OCI-LY1 (cell line): ENCODE measurements around the gene KLF7.

Source experiments
- H2AFZ ChIP-seq: fragments of 200-600 bp; sonication (generic), shearing (Covaris generic); 2 replicates; pipeline ENCODE4 v1.6.0; 2014; ENCODE audit warnings: antibody characterized with exemption, mild to moderate bottlenecking, low read length
- H3F3A ChIP-seq: fragments of 200-600 bp; sonication (generic), shearing (Covaris generic); 2 replicates; pipeline ENCODE4 v1.6.0; 2014; ENCODE audit warnings: mild to moderate bottlenecking, antibody characterized with exemption, low read length, moderate library complexity; ENCODE audit not compliant: insufficient read depth
- H3K27ac ChIP-seq: fragments of 200-600 bp; sonication (generic); 2 replicates; pipeline ENCODE4 v1.5.1; 2014; ENCODE audit warnings: low read length, mixed run types, mild to moderate bottlenecking, low read depth; ENCODE audit not compliant: poor library complexity, severe bottlenecking
- H3K27me3 ChIP-seq: fragments of 200-600 bp; sonication (generic); 2 replicates; pipeline ENCODE4 v1.6.0; 2014; ENCODE audit warnings: antibody characterized with exemption, mild to moderate bottlenecking, low read length, moderate library complexity; ENCODE audit not compliant: insufficient read depth
- H3K36me3 ChIP-seq: fragments of 200-600 bp; sonication (generic); 2 replicates; pipeline ENCODE4 v1.6.1; 2014; ENCODE audit warnings: mild to moderate bottlenecking, antibody characterized with exemption, low read length, moderate library complexity, mixed read lengths; ENCODE audit not compliant: insufficient read depth
- H3K4me1 ChIP-seq: fragments of 200-600 bp; sonication (generic); 2 replicates; pipeline ENCODE4 v1.5.1; 2014; ENCODE audit warnings: mild to moderate bottlenecking, low read length, moderate library complexity; ENCODE audit not compliant: insufficient read depth, severe bottlenecking
- H3K4me2 ChIP-seq: fragments of 200-600 bp; sonication (generic), shearing (Covaris generic); 2 replicates; pipeline ENCODE4 v1.6.1; 2014; ENCODE audit warnings: low read length
- H3K4me3 ChIP-seq: fragments of 200-600 bp; sonication (generic); 2 replicates; pipeline ENCODE4 v1.5.1; 2014; ENCODE audit warnings: low read length, low read depth, mild to moderate bottlenecking, mixed read lengths; ENCODE audit not compliant: poor library complexity, severe bottlenecking
- H3K79me2 ChIP-seq: fragments of 200-600 bp; shearing (Covaris generic); 2 replicates; pipeline ENCODE4 v1.6.1; 2016; ENCODE audit warnings: mixed run types, low read length, mixed read lengths; ENCODE audit not compliant: insufficient read depth
- H3K9ac ChIP-seq: fragments of 200-600 bp; sonication (generic), shearing (Covaris generic); 2 replicates; pipeline ENCODE4 v1.6.1; 2014; ENCODE audit warnings: mild to moderate bottlenecking, low read length, mixed read lengths
- H3K9me2 ChIP-seq: fragments of 200-600 bp; sonication (generic), shearing (Covaris generic); 2 replicates; pipeline ENCODE4 v1.6.1; 2014; ENCODE audit warnings: low read depth, mild to moderate bottlenecking, low read length, mixed read lengths
- H3K9me3 ChIP-seq: fragments of 200-600 bp; shearing (Covaris generic); 2 replicates; pipeline ENCODE4 v1.6.1; 2014; ENCODE audit warnings: low read length, mixed read lengths
- H4K20me1 ChIP-seq: fragments of 200-600 bp; sonication (generic), shearing (Covaris generic); 2 replicates; pipeline ENCODE4 v1.6.0; 2016; ENCODE audit warnings: mild to moderate bottlenecking, low read length; ENCODE audit not compliant: insufficient read depth
- EZH2 ChIP-seq: fragments of 200-600 bp; sonication (generic), shearing (Covaris generic); IDR thresholded peaks from 2 replicates; pipeline ENCODE4 v1.8.0; 2017; ENCODE audit warnings: borderline replicate concordance, mixed run types, mild to moderate bottlenecking, antibody characterized with exemption, low read length, moderate library complexity, mixed read lengths
- TF ChIP-seq, protein P1 (sequence below): fragments of 200-600 bp; sonication (generic), shearing (Covaris generic); IDR thresholded peaks from 2 replicates; pipeline ENCODE4 v1.5.1; 2017; ENCODE audit warnings: mild to moderate bottlenecking, antibody characterized with exemption, low read length, moderate library complexity, mixed read lengths

KLF7 gene

DNA sequence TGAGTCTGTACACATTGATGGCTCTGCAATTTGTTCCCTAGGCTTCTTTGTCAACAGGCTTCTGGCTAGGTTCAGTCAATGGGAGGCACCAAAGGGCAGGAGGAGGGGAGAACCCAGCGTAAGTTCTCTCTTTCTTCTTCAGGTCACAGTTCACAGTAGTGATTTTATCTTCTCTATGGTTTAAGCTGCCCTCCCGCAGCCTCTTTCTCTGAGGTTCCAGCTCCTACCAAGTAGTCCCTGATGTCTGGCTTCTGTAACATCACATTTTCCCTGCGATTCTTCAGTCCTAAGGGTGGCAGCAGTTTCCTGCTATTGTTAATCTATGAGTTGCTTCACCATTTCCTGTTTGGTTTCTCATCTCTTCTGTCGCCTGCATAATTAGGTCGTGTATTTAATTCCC is 119.0 kb downstream of the KLF7 start:
- Histone ChIP-seq H3K4me2 (no peak overlapping the region), H2AFZ (no peak overlapping the region), H3K9ac (no peak overlapping the region), H3K27ac (no peak overlapping the region), H3K4me3 (no peak overlapping the region), H3K27me3 (no peaks in the 10 kb centered on the region), H3K36me3 (no peaks in the 10 kb centered on the region), H3K9me3 (no peaks in the 10 kb centered on the region), H3K9me2 (no peaks in the 10 kb centered on the region), H3K79me2 (no peaks in the 10 kb centered on the region), H4K20me1 (no peaks in the 10 kb centered on the region), H3K4me1 (no peaks in the 10 kb centered on the region), H3F3A (no peaks in the 10 kb centered on the region)
- no peak for TF ChIP-seq EZH2
- TF ChIP-seq, protein P1, sequence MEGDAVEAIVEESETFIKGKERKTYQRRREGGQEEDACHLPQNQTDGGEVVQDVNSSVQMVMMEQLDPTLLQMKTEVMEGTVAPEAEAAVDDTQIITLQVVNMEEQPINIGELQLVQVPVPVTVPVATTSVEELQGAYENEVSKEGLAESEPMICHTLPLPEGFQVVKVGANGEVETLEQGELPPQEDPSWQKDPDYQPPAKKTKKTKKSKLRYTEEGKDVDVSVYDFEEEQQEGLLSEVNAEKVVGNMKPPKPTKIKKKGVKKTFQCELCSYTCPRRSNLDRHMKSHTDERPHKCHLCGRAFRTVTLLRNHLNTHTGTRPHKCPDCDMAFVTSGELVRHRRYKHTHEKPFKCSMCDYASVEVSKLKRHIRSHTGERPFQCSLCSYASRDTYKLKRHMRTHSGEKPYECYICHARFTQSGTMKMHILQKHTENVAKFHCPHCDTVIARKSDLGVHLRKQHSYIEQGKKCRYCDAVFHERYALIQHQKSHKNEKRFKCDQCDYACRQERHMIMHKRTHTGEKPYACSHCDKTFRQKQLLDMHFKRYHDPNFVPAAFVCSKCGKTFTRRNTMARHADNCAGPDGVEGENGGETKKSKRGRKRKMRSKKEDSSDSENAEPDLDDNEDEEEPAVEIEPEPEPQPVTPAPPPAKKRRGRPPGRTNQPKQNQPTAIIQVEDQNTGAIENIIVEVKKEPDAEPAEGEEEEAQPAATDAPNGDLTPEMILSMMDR = no peak

DNA sequence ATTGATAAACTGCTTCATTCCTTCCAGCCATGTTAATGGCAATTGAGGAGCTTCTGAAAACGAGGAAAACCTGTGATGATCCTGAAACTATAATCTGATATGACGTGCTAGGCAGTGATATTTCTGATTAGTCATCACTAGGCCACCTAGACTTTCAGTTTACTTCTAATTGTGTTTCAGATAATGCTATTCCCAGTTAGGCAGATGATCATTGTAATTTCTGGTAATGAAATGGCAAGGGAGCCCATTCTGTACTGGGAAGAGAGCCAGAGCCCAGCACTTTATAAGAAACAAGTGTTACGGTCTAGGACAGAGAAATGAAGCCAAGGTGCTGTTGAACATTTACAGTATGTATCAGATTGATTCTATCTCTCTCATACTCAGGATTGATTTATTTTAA is 120.2 kb downstream of the KLF7 start:
- H3F3A ChIP-seq = no peaks in the 10 kb centered on the region
- no peak overlapping the region for H3K4me2 ChIP-seq
- no peaks in the 10 kb centered on the region for H3K4me1 ChIP-seq
- H3K36me3 ChIP-seq = no peaks in the 10 kb centered on the region
- no peak overlapping the region for H2AFZ ChIP-seq
- H3K27me3 ChIP-seq = no peaks in the 10 kb centered on the region
- H3K4me3 ChIP-seq = no peak overlapping the region
- H3K79me2 ChIP-seq = no peaks in the 10 kb centered on the region
- no peaks in the 10 kb centered on the region for H4K20me1 ChIP-seq
- no peaks in the 10 kb centered on the region for H3K9me2 ChIP-seq
- TF ChIP-seq, protein P1 = no peak
- no peak for TF ChIP-seq EZH2
- no peaks in the 10 kb centered on the region for H3K9me3 ChIP-seq
- no peak overlapping the region for H3K27ac ChIP-seq
- no peak overlapping the region for H3K9ac ChIP-seq

DNA sequence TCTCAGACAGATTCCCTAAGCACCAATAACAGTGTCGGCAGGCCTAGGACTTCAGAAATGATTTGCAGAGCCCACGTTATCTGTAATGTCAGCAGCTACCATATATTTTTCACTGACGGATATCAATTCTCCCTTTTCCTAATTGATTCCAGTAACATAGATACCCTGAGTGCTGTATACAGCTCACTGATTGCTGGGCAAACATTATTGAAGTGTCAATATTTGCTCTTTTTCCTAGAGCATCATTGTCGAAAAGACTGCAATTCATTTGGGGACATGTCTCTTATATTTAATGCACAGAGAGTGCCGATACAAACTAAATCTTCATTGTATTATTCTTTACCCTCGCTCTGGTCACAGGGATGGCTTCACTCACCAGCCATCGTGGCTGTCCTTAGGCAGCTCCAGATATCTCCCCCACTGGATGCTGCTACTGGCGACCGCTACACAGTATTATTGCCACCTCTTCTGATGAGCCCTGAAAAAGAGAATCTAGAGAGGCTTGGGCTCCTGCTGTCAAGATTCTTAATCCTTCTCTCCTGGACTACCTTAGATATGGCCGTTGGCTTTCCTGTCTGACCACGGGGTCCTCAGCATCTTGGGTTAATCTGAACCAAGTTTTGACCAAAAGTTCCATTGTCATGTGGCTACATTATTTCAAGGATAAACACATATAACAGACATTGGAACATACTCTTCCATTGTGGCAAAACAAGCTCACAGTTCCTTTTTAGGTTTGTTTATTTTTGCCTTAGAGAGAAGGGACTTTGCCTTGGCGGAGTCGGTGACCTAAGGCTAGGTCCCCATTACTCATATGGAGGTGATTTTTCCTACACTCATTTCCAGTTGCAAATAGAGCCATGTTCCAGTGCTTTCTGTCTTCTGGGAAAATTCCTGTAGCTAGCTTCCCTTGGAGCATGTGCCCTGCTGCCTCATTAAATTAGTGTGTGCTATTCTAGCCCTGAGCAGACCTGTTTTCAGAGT is 121.1 kb downstream of the KLF7 start:
- Histone ChIP-seq H2AFZ (no peak overlapping the region), H3K79me2 (no peaks in the 10 kb centered on the region), H3F3A (no peaks in the 10 kb centered on the region), H3K36me3 (no peaks in the 10 kb centered on the region), H3K27ac (no peak overlapping the region), H3K9ac (no peak overlapping the region), H3K4me1 (no peaks in the 10 kb centered on the region), H3K4me2 (no peak overlapping the region), H3K9me2 (no peaks in the 10 kb centered on the region), H3K9me3 (no peaks in the 10 kb centered on the region), H3K27me3 (no peaks in the 10 kb centered on the region), H3K4me3 (no peak overlapping the region), H4K20me1 (no peaks in the 10 kb centered on the region)
- no peak for TF ChIP-seq EZH2
- TF ChIP-seq, protein P1 = no peak
